ENCODE measurements around the gene KIF3A.
A peak's percentile ranks its signal among the peaks of the same experiment; 100 is the strongest.

Gene KIF3A

DNA sequence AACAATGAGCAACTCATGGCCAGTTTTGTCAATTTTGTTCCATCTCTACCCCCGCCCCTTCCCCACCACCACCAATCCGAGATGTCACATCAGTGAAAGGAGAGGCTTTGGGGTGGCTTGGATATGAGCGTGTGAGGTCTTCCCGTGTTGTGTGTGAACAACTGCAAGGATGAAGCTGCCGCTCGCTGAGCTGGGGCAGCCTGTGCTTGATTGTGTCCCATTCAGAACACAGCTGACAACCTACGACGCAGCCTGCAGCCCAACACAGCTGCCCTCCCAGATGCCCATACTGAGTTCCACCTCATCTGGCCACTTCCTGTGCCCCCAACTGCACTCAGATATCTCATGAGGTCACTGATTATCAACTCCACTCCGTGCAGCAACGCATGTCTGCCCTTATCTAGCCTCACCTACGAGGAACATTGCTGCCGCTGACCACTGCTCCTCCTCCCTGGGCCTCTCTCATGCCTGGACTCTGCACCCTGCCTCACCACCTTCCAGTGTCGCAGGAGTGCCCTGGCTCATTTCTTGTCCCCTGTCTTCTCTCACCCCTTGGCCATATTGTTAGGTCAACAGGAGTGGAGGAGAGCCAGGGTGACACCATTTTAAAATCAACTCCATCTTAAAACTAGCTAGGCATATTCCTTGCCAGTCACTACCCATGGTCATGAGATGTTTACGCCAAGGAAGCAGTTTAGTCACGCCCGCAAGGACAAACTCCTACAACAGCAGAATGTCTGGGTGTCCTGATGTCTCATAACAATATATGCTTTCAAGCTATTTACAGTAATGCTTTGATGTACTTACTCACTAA is 70.8 kb downstream of the KIF3A start:
- in situ Hi-C loops (cut with MboI; ENCODE audit: low pct_unique_long_range_greater_than_20kb, low sequenced_read_pairs, unreplicated experiment): no loop called here
- no peak for DNase-seq (ENCODE audit: low spot score)
- TF ChIP-seq CTCF (IDR thresholded peaks at IDR 0.05; ENCODE audit: extremely low read depth, insufficient read depth, missing control alignments): no peak

DNA sequence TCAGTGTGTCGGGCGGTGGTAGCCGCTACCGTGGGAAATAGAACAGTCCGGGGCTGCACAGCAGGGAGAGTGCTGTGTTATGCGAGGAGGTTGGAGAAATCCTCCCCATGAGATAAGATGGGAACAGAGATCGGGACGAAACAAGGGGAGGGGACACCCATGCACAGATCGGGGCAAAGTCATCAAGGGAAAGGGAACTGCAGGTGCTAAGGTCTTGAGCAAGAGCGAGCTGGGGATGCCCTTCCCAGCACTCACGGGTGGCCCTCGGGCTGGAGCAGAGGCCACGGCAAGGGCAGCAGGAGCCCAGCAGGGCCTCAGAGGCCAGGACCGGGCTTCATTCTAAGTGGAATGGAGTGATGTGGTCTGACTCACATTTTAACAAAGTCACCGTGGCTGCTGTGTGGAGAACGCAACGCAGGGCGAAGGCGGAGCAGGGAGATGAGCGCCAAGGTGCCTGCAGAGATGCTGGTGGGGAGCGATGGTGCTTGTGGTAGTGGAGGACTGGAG is 71.7 kb downstream of the KIF3A start:
- no peak for DNase-seq (ENCODE audit: low spot score)
- in situ Hi-C loops (cut with MboI; ENCODE audit: low pct_unique_long_range_greater_than_20kb, low sequenced_read_pairs, unreplicated experiment): no loop called here
- no peak for TF ChIP-seq CTCF (IDR thresholded peaks at IDR 0.05; ENCODE audit: extremely low read depth, insufficient read depth, missing control alignments)

DNA sequence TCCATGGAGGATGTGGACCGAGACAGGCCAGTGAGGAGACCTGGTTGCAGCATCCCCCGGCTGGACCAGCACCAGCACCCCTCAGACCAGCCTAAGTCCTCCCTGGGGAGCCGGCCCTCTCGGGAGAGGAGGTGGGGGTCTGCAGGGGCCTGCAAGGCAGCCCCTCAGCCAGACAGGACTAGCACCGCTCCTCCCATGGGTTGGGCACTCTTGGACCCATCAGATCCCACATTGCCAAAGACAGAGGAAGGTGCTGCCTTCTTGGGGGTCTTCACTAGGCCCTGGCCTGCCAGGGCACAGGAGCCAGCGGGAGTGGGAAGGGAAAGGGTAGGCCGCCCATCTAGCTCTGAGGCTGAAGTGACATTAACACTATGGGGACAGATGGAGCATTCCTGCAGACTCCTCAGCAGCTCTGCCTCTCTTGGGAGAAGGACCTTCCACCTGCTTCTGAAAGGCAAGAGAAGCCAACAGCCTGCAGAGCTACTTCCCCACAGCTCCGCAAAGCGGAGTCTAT is 72.6 kb downstream of the KIF3A start:
- in situ Hi-C loops (cut with MboI; ENCODE audit: low pct_unique_long_range_greater_than_20kb, low sequenced_read_pairs, unreplicated experiment): no loop called here
- no peak for DNase-seq (ENCODE audit: low spot score)
- no peak for TF ChIP-seq CTCF (IDR thresholded peaks at IDR 0.05; ENCODE audit: extremely low read depth, insufficient read depth, missing control alignments)

- TF ChIP-seq CTCF (IDR thresholded peaks at IDR 0.05; ENCODE audit: extremely low read depth, insufficient read depth, missing control alignments): no peak
- peak; percentile 90 for DNase-seq (ENCODE audit: low spot score)
- in situ Hi-C loops (cut with MboI; ENCODE audit: low pct_unique_long_range_greater_than_20kb, low sequenced_read_pairs, unreplicated experiment): no loop called here
Measured at GRCh38 chr5:132663771-132664695, 73.3 kb downstream of the KIF3A start.

- no peak for TF ChIP-seq CTCF (IDR thresholded peaks at IDR 0.05; ENCODE audit: extremely low read depth, insufficient read depth, missing control alignments)
- in situ Hi-C loops (cut with MboI; ENCODE audit: low pct_unique_long_range_greater_than_20kb, low sequenced_read_pairs, unreplicated experiment): no loop called here
- DNase-seq (ENCODE audit: low spot score): peak; percentile 86
Measured at GRCh38 chr5:132662925-132663770, 74.2 kb downstream of the KIF3A start.
